Keratinocyte (primary cell): ENCODE measurements around the gene MEGF8. TPM values are rescaled to one million over a fixed set of nuclear protein-coding genes. Genes with fewer than 3 reads are reported as not detected.

Experiments
- DNase-seq: peaks from one replicate; pipeline ENCODE4 v3.0.0-alpha.2; 2011; ENCODE audit warnings: low read depth, missing footprints, low spot score
- FAIRE-seq: peaks from 2 replicates; lab custom pipeline; 2011; peaks lifted over from hg19 to GRCh38; lab: Jason Lieb, UNC
- H2AFZ ChIP-seq: 2 replicates; pipeline ENCODE4 v1.6.0; 2012; ENCODE audit warnings: low read length, control low read depth, inconsistent platforms; ENCODE audit not compliant: control insufficient read depth
- H3K27ac ChIP-seq: 2 replicates; pipeline ENCODE4 v1.5.1; 2011; ENCODE audit warnings: low read length; ENCODE audit not compliant: control insufficient read depth, insufficient read depth
- H3K27me3 ChIP-seq: 3 replicates; pipeline ENCODE4 v1.6.0; 2011; ENCODE audit warnings: low read length; ENCODE audit not compliant: control insufficient read depth, insufficient read depth; ENCODE audit errors: extremely low read depth
- H3K36me3 ChIP-seq, 2 experiments: 2 replicates in 1 of 2; 3 replicates in 1 of 2; pipeline ENCODE4 v1.5.1; 2011; ENCODE audit warnings: low read length in 2 of 2, mild to moderate bottlenecking in 1 of 2; ENCODE audit not compliant: control insufficient read depth in 2 of 2, insufficient read depth in 2 of 2; ENCODE audit errors: extremely low read depth in 1 of 2
- H3K4me1 ChIP-seq: 3 replicates; pipeline ENCODE4 v1.5.1; 2011; ENCODE audit warnings: low read length; ENCODE audit not compliant: control insufficient read depth, insufficient read depth; ENCODE audit errors: extremely low read depth
- H3K4me2 ChIP-seq: 3 replicates; pipeline ENCODE4 v1.6.0; 2011; ENCODE audit warnings: low read depth, low read length; ENCODE audit not compliant: control insufficient read depth, insufficient read depth; ENCODE audit errors: extremely low read depth
- H3K4me3 ChIP-seq, 3 experiments: fragments of 200-600 bp in 1 of 3; sonication (generic) in 1 of 3; 2 replicates in 2 of 3; 3 replicates in 1 of 3; pipeline ENCODE4 v1.5.1; 2011 to 2016; ENCODE audit warnings: low read length in 3 of 3, mild to moderate bottlenecking in 3 of 3, control low read depth in 2 of 3, inconsistent platforms in 1 of 3, low read depth in 1 of 3, mixed read lengths in 1 of 3, mixed run types in 1 of 3, moderate library complexity in 1 of 3; ENCODE audit not compliant: control insufficient read depth in 2 of 3, insufficient read depth in 2 of 3; ENCODE audit errors: extremely low read depth in 1 of 3
- H3K79me2 ChIP-seq: 2 replicates; pipeline ENCODE4 v1.6.0; 2012; ENCODE audit warnings: low read length; ENCODE audit not compliant: control insufficient read depth, insufficient read depth
- H3K9ac ChIP-seq: 3 replicates; pipeline ENCODE4 v1.6.0; 2011; ENCODE audit warnings: low read length; ENCODE audit not compliant: control insufficient read depth, insufficient read depth; ENCODE audit errors: extremely low read depth
- H3K9me1 ChIP-seq: 3 replicates; pipeline ENCODE4 v1.6.0; 2011; ENCODE audit warnings: low read length; ENCODE audit not compliant: control insufficient read depth, insufficient read depth; ENCODE audit errors: extremely low read depth
- H3K9me3 ChIP-seq: 2 replicates; pipeline ENCODE4 v1.5.1; 2012; ENCODE audit warnings: low read depth, low read length; ENCODE audit not compliant: control insufficient read depth
- H4K20me1 ChIP-seq: 3 replicates; pipeline ENCODE4 v1.6.0; 2011; ENCODE audit warnings: low read length; ENCODE audit not compliant: control insufficient read depth, insufficient read depth; ENCODE audit errors: extremely low read depth
- CTCF ChIP-seq, 3 experiments: IDR thresholded peaks in 1 of 3; conservative IDR thresholded peaks in 1 of 3; optimal IDR thresholded peaks in 1 of 3; 2 replicates in 2 of 3; 3 replicates in 1 of 3; pipeline versions ENCODE3 to v1.5.1; 2011; ENCODE audit warnings: low read length in 3 of 3, mild to moderate bottlenecking in 3 of 3, moderate library complexity in 2 of 3, control low read depth in 1 of 3, inconsistent platforms in 1 of 3; ENCODE audit not compliant: insufficient read depth in 2 of 3; ENCODE audit errors: extremely low read depth in 1 of 3
- EZH2 ChIP-seq: IDR thresholded peaks from one replicate; pipeline ENCODE4 v1.6.1; 2012; ENCODE audit warnings: inconsistent platforms, mild to moderate bottlenecking, low read length, moderate library complexity
- dilution Hi-C: fragments of 300-500 bp; cut with MboI; formaldehyde crosslinking; loops from one replicate; pipeline ENCODE4 v1.7.0; 2020; ENCODE audit warnings: low sequenced_read_pairs; ENCODE audit not compliant: extremely low pct_ligation_motif_present
- polyA plus RNA-seq, 5 experiments: library from polyadenylated mRNA; depleted of rRNA in 3 of 5; stranded (reverse) in 3 of 5; stranded (forward) in 1 of 5; unstranded in 1 of 5; fragments of >200 nt; gene quantifications; 1 replicate in 1 of 5; 2 replicates in 3 of 5; 3 replicates in 1 of 5; pipeline versions ENCODE4 v1.2.1 to v1.2.3, GENCODE V29; 2011 to 2012; ENCODE audit warnings: missing spikeins in 2 of 5, low read depth in 1 of 5, low replicate concordance in 1 of 5

The MEGF8 gene
- polyA plus RNA-seq, 1 donor (not counting 4 experiments of a cell fraction or from before 2014, with no cell fraction given): 4.1 TPM

- Histone ChIP-seq H3K79me2 (peaks cover 3% of the 10 kb centered on the region), H3K4me2 (no peak overlapping the region), H4K20me1 (no peaks in the 10 kb centered on the region), H3K9ac (no peak overlapping the region), H3K4me3 (no peak overlapping the region), H3K36me3 (peaks cover 59 to 62% of the 10 kb centered on the region in 2 experiments), H3K4me1 (peaks cover 11% of the 10 kb centered on the region), H3K9me1 (no peaks in the 10 kb centered on the region), H3K27me3 (no peaks in the 10 kb centered on the region), H3K27ac (no peak overlapping the region), H2AFZ (no peak overlapping the region), H3K9me3 (no peaks in the 10 kb centered on the region)
- FAIRE-seq: no peak
- dilution Hi-C loops: no loop called here
- TF ChIP-seq EZH2: no peak
- no peak for TF ChIP-seq CTCF (optimal IDR thresholded peaks at IDR 0.05 in 1 of 3, IDR thresholded peaks at IDR 0.05 in 1 of 3, conservative IDR thresholded peaks at IDR 0.05 in 1 of 3; ENCODE audit: extremely low read depth in 1 of 3, insufficient read depth in 2 of 3, low read length in 3 of 3)
- no peak for DNase-seq
These were observed 34.0 kb upstream of the MEGF8 start for GRCh38 chr19:42291435-42291810.

- H3K4me2 ChIP-seq: no peak overlapping the region
- dilution Hi-C loops: no loop called here
- no peaks in the 10 kb centered on the region for H3K27me3 ChIP-seq
- H3K9me3 ChIP-seq: no peaks in the 10 kb centered on the region
- H3K36me3 ChIP-seq: peaks cover 61 to 67% of the 10 kb centered on the region in 2 experiments
- H3K4me3 ChIP-seq: no peak overlapping the region
- peaks cover 11% of the 10 kb centered on the region for H3K4me1 ChIP-seq
- H4K20me1 ChIP-seq: no peaks in the 10 kb centered on the region
- FAIRE-seq (no peak), DNase-seq (no peak)
- no peak for TF ChIP-seq EZH2
- TF ChIP-seq CTCF (optimal IDR thresholded peaks at IDR 0.05 in 1 of 3, IDR thresholded peaks at IDR 0.05 in 1 of 3, conservative IDR thresholded peaks at IDR 0.05 in 1 of 3; ENCODE audit: extremely low read depth in 1 of 3, insufficient read depth in 2 of 3, low read length in 3 of 3): no peak
- H3K79me2 ChIP-seq: no peaks in the 10 kb centered on the region
- H2AFZ ChIP-seq: no peak overlapping the region
- H3K9me1 ChIP-seq: no peaks in the 10 kb centered on the region
- H3K27ac ChIP-seq: no peak overlapping the region
- H3K9ac ChIP-seq: no peak overlapping the region
These were observed 33.1 kb upstream of the MEGF8 start for GRCh38 chr19:42292042-42292960.
